GM10266 (cell line): Measurements from ENCODE around the gene TMEM63C.
"Not testable (repeated sequence)": the region's sequence is repeated elsewhere in the genome, so short reads cannot be mapped to it uniquely, and the experiment has no call there.

ENCODE experiments used
- DNase-seq: peaks from one replicate; pipeline ENCODE4 v3.0.0; 2012; ENCODE audit errors: extremely low spot score
- TF ChIP-seq, protein P1 (sequence below): IDR thresholded peaks from 2 replicates; pipeline ENCODE4 v1.5.1; 2012; ENCODE audit warnings: mild to moderate bottlenecking, low read depth; ENCODE audit not compliant: control insufficient read depth, insufficient read depth; ENCODE audit errors: missing control alignments

Gene TMEM63C

DNA sequence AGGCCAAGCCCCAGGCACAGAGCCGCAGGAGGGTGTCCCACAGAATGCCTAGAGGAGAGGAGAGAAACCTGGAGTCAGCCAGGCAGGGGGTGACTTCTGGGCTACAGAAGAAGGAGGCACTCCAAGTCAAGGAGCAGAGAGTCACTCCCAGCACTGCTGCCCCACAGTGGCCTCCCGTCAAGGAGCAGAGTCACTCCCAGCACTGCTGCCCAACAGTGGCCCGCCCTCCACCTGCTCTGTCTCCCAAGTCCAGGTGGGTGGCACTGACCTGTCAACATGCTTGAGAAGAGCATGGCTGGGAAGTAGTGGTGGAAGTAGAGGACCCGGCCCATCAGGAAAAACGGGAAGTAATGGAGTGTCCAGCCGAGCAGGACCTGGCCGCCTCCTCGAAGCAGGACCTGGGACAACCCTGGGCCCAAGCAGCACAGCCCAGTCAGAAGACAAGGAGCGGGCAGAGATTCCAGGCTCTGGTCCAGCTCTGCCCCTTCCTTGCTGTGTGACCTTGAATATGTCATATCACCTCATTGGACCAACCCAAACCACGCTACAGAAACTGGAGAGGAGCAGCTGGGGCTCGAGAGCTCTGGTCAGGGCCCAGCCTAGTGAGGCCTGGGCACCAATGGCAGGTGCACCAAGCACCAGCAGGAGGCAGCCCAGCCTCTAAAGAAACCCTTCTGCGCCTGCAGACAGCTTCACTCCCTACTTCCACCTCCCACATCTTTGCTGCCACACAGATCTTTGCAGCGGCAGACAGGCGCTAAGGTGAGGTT, 97.0 kb downstream of the TMEM63C start:
- no peak for DNase-seq
- TF ChIP-seq, protein P1, sequence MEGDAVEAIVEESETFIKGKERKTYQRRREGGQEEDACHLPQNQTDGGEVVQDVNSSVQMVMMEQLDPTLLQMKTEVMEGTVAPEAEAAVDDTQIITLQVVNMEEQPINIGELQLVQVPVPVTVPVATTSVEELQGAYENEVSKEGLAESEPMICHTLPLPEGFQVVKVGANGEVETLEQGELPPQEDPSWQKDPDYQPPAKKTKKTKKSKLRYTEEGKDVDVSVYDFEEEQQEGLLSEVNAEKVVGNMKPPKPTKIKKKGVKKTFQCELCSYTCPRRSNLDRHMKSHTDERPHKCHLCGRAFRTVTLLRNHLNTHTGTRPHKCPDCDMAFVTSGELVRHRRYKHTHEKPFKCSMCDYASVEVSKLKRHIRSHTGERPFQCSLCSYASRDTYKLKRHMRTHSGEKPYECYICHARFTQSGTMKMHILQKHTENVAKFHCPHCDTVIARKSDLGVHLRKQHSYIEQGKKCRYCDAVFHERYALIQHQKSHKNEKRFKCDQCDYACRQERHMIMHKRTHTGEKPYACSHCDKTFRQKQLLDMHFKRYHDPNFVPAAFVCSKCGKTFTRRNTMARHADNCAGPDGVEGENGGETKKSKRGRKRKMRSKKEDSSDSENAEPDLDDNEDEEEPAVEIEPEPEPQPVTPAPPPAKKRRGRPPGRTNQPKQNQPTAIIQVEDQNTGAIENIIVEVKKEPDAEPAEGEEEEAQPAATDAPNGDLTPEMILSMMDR: no peak

DNA sequence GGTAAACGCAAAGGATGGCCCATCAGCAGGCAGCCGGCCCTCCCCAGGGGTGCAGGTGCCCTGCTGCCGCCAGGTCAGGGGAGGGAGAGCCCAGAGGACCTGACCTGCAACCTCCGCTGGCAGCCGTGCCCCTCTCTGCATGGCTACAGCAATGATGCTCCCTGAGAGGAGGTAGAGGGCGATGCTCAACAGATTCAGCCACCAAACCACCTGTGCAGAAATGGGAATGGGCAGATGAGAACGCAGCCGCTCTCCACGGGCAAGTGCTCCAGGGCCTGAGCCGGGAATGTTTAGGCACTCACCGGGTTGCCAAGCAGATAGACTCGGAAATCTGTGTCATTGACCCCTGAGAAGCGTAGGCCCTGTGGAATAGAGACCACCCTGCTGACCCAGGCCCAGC, 98.1 kb downstream of the TMEM63C start:
- DNase-seq: no peak
- TF ChIP-seq, protein P1: no peak

DNA sequence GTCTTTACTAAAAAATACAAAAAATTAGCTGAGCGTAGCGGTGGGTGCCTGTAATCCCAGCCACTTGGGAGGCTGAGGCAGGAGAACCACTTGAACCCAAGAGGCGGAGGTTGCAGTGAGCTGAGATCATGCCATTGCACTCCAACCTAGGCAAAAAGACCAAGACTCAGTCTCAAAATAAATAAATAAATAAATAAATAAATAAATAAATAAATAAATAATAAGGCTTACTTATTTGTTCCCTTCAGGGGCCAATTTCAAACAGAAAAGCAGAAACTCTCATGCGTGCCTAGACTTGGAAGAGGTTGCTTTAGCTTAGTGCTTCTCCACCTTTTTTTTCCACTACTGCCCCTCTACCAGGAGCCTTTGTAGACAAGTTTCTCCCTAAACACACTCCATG, 99.3 kb downstream of the TMEM63C start:
- not testable (repeated sequence) for DNase-seq

DNA sequence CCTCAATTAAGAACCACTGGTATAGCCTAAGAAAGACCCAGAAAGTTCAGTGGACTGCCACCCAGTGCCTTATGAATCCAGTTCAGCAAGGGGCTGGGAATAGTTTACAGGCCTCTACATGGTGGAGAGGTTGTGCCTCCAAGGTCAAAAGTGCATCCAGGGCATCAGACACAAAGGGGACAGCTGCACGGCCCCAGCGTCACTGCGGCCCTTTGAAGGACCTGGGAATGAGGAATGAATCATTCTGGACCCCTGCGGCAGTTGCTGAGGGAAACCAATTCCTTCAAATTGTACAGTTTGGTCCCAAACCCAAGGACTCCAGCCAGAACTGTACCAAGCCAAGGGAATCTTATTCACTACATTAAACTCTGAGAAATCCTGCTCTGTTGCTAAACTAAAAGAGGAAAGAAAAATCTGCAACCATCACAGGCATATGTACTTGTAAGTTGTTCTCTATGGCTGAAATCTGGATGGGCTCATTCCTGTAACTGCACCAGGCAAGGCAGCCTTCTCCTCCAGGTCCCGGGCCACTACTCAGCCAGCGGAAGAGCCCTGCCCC, 100.3 kb downstream of the TMEM63C start:
- TF ChIP-seq, protein P1: no peak
- no peak for DNase-seq

DNA sequence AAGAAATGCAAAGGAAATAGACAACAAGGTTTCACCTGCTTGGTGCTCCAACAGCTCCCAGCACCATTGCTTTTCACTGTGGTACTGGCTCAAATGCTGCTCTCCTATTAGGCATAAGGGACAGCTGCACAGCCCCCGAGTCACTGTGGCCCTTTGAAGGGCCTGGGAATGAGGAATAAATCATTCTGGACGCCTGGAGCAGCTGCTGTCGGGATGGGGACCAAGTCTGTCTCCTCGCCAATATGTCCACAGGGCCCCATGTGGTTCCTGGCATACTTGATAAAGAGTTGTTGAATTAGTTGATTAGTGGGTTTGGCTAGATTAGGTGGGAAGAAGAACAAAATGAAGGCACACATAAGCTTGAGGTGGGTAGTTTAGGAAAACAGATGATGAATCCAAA, 102.5 kb downstream of the TMEM63C start:
- no peak for DNase-seq
- TF ChIP-seq, protein P1: no peak

DNA sequence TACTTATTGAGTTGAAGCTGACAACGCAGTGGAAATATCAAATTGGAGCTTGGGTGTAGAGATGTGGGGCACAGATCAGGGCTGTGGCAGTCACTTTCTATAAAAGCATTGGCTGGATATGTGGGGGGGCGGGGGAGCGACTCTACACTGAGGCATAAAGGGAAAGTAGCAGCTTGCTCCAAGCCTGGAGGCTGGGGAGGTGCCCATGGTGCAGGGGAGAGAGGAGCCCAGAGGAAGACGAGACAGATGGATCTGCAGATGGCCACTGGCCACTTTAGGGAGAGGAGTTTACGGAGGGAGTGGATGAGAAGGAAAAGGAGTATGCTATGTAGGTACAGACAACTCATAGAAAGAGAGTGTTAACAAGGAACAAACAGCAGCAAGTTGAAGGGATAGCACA, 102.9 kb downstream of the TMEM63C start:
- DNase-seq: no peak
- TF ChIP-seq, protein P1: no peak

DNA sequence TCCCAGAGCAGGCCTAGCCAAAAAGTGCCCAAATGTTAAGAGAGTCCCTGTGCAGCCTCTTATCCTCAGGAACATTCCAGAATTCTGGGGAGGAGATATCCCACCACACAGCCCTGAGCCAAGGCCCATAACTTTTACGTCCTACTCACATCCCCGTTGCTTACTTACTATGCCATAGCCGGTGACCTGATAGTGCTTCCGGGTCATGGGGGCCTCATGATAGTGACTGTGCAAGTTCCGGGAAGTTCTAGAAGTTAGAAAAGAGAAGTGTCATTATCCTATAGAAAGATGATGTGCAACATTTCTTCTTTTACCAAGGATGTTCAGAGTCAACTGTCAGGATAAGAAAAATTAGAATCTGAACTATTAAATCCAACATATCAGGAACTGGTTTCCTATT, 105.0 kb downstream of the TMEM63C start:
- DNase-seq: no peak
- TF ChIP-seq, protein P1: no peak
